Right atrium auricular region (tissue), 2 donors: ENCODE measurements around the gene MNS1. TPM values are rescaled to one million over a fixed set of nuclear protein-coding genes. Genes with fewer than 3 reads are reported as not detected.
"Not testable (repeated sequence)": the region's sequence is repeated elsewhere in the genome, so short reads cannot be mapped to it uniquely, and the experiment has no call there.

Experiments used
- DNase-seq: peaks from one replicate; pipeline ENCODE4 v3.0.0-alpha.2; 2019; ENCODE audit warnings: low spot score
- H3K27ac ChIP-seq, 2 donors: fragments of 200-600 bp; sonication (generic); 1 replicate in 1 of 2; 2 replicates in 1 of 2; pipeline ENCODE4 v1.5.1; 2016 to 2019
- H3K27me3 ChIP-seq, 2 donors: fragments of 200-600 bp; sonication (generic); one replicate each; pipeline versions ENCODE4 v1.5.1 to v1.6.0; 2017 to 2019
- H3K36me3 ChIP-seq: fragments of 200-600 bp; sonication (generic); one replicate; pipeline ENCODE4 v1.5.1; 2016
- H3K4me1 ChIP-seq, 2 donors: fragments of 200-600 bp; sonication (generic); one replicate each; pipeline versions ENCODE4 v1.5.1 to v1.6.0; 2017 to 2019
- H3K4me3 ChIP-seq, 2 donors: fragments of 200-600 bp; sonication (generic); 1 replicate in 1 of 2; 2 replicates in 1 of 2; pipeline ENCODE4 v1.5.1; 2017 to 2019; ENCODE audit warnings: mild to moderate bottlenecking in 1 of 2, moderate library complexity in 1 of 2
- H3K9me3 ChIP-seq, 2 donors: fragments of 200-600 bp; sonication (generic); one replicate each; pipeline ENCODE4 v1.5.1; 2019
- total RNA-seq, 2 donors: library from RNA; depleted of rRNA; stranded (reverse); fragments of >200 nt; gene quantifications; one replicate each; pipeline ENCODE4 v1.1.0, GENCODE V29; 2016
- TF ChIP-seq, protein P1 (sequence below), 2 donors: fragments of 200-600 bp; sonication (generic); IDR thresholded peaks; one replicate each; pipeline ENCODE4 v1.5.1; 2019; ENCODE audit warnings: antibody characterized with exemption in 2 of 2

The MNS1 gene
- total RNA-seq, 2 donors from 2014 or later, result 0.51 to 2.0 TPM

DNA sequence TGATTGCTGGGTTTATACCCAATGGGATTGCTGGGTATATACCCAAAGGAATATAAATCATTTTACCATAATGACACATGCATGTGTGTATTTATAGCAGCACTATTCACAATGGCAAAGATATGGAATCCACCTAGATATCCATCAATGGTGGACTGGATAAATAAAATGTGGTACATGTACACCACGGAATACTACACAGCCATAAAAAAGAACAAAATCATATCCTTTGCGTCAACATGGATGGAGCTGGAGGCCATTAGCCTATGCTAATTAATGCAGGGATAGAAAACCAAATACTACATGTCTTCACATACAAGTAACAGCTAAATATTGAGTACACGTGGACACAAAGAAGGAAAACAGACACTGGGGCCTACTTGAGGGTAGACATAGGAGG is 22.6 kb downstream of the MNS1 start:
- Histone ChIP-seq H3K27ac (no peak overlapping the region), H3K9me3 (no peaks in the 10 kb centered on the region), H3K4me3 (no peak overlapping the region), H3K36me3 (no peaks in the 10 kb centered on the region), H3K4me1 (no peaks in the 10 kb centered on the region), H3K27me3 (no peaks in the 10 kb centered on the region)
- no peak for DNase-seq
- TF ChIP-seq, protein P1, sequence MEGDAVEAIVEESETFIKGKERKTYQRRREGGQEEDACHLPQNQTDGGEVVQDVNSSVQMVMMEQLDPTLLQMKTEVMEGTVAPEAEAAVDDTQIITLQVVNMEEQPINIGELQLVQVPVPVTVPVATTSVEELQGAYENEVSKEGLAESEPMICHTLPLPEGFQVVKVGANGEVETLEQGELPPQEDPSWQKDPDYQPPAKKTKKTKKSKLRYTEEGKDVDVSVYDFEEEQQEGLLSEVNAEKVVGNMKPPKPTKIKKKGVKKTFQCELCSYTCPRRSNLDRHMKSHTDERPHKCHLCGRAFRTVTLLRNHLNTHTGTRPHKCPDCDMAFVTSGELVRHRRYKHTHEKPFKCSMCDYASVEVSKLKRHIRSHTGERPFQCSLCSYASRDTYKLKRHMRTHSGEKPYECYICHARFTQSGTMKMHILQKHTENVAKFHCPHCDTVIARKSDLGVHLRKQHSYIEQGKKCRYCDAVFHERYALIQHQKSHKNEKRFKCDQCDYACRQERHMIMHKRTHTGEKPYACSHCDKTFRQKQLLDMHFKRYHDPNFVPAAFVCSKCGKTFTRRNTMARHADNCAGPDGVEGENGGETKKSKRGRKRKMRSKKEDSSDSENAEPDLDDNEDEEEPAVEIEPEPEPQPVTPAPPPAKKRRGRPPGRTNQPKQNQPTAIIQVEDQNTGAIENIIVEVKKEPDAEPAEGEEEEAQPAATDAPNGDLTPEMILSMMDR (IDR thresholded peaks at IDR 0.05), result no peak

DNA sequence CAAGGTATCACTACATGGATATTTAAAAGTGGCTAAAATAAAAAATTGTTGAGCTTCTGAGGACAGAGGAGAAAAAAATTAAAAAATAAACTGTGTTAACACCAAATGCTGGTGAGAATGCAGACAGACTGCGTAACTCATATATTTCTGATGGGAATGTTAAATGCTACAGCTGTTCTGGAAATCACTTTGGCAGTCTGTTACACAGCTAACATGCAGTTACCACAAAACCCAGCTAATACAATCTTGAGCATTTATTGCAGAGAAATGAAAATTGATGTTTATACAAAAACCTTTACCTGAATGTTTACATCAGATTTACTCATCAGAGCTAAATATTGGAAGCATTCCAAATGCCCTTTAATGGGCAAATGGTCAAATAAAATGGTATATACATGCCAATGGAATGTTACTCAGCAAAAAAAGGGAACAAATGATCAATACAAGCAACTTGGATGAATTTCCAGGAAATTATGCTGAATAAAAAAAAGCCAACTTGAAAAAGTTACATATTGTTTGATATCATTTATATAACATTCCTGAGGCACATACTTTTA is 24.6 kb downstream of the MNS1 start:
- no peaks in the 10 kb centered on the region for H3K4me1 ChIP-seq
- H3K4me3 ChIP-seq, result no peak overlapping the region
- H3K27ac ChIP-seq, result no peak overlapping the region
- H3K9me3 ChIP-seq, result no peaks in the 10 kb centered on the region
- H3K27me3 ChIP-seq, result no peaks in the 10 kb centered on the region
- no peak for DNase-seq
- TF ChIP-seq, protein P1 (IDR thresholded peaks at IDR 0.05), result no peak
- H3K36me3 ChIP-seq, result no peaks in the 10 kb centered on the region

DNA sequence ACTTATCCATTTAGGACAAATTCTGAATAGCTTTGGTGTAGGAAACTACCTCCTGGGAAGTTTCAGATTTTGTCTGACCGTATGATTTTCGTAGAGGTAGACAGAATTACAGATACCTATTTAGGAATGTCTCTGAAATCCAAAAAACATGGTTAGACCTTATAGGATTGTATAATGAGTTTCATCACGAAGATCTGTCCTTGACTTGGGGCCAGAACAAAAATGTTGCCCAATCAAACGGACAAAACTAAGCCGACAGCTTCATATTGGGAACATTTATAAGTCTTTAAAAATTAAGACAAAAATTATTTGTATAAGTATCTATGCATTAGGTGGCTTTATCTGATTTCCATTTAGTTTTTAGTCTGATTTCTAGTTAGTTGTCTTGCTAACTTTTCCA is 32.6 kb downstream of the MNS1 start:
- TF ChIP-seq, protein P1 (IDR thresholded peaks at IDR 0.05), result no peak
- H3K4me1 ChIP-seq, result no peaks in the 10 kb centered on the region
- H3K27ac ChIP-seq, result no peak overlapping the region
- H3K9me3 ChIP-seq, result no peaks in the 10 kb centered on the region
- no peak for DNase-seq
- no peak overlapping the region for H3K4me3 ChIP-seq
- H3K36me3 ChIP-seq, result no peaks in the 10 kb centered on the region
- no peaks in the 10 kb centered on the region for H3K27me3 ChIP-seq

DNA sequence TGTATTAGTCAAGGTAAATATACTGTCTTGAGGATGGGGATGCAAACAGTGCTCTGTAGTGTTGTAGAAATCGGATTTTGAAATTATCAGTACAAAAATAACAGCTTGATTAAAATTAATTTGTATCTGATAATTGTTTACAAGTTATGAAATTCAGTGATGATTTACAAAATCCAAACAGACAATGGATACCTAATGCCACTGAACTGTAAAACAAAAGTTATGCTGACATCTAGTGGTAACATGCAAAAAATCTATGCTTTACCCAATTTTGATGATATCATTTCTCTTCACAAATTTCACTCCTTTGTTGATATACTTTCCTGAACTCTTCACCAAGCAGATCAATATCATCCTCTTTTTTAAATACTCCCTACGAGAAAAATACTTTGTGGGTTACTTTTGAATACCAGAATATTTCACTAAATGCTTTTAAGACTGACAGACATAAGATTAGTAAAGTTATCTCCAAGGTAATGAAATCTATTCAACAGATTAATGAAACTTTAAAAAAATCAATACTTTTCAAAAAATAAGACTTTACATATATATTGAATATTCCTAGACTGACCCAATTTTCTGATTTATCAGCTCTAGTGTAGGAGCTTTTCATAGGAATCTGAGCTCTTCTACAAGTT is 36.0 kb downstream of the MNS1 start:
- Histone ChIP-seq H3K36me3 (no peaks in the 10 kb centered on the region), H3K9me3 (no peaks in the 10 kb centered on the region), H3K4me1 (no peaks in the 10 kb centered on the region), H3K27ac (no peak overlapping the region), H3K4me3 (no peak overlapping the region), H3K27me3 (no peaks in the 10 kb centered on the region)
- no peak for DNase-seq
- TF ChIP-seq, protein P1 (IDR thresholded peaks at IDR 0.05), result peak in 1 of 2 donors; percentile 57

DNA sequence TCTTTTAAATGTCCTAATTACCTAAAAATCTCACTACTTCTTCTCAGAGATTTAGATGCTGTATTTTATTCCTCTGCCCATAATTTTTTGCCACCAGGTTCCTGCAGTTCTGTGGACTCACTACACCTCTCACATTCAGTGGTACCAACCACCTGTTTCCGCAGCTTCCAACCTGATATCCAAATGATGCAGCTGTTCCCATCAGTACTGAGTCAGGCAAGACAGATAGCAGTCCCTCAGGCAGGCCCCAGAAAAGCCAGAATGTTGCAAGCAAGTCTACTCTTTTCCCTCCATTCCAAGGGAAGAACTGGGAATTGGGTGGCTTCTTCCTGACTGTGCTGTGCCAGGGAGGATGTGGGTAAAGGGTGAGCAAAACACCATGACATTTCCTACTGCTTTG is 39.0 kb downstream of the MNS1 start:
- Histone ChIP-seq H3K27me3 (no peaks in the 10 kb centered on the region), H3K4me3 (no peak overlapping the region), H3K4me1 (no peaks in the 10 kb centered on the region), H3K27ac (no peak overlapping the region), H3K9me3 (no peaks in the 10 kb centered on the region), H3K36me3 (no peaks in the 10 kb centered on the region)
- TF ChIP-seq, protein P1 (IDR thresholded peaks at IDR 0.05), result no peak
- DNase-seq, result no peak

DNA sequence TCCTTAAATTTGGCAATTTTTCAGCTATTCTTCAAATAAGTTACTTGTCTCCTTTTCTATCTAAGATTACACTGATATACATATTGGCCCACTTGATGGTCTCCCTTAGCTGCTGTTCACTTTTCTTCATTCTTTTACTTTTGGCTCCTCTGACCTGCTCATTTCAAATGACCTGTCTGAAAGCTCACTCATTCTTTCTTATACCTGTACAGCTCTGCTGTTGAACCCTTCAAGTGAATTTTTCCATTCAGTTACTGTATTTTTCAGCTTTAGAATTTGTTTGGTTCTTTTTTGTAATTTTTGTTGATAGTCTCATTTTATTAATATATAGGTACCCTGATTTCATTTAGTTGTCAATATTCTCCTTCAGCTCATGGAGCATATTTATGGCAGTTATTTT is 39.7 kb downstream of the MNS1 start:
- H3K36me3 ChIP-seq, result no peaks in the 10 kb centered on the region
- H3K27ac ChIP-seq, result no peak overlapping the region
- H3K9me3 ChIP-seq, result no peaks in the 10 kb centered on the region
- no peak overlapping the region for H3K4me3 ChIP-seq
- no peak for DNase-seq
- no peaks in the 10 kb centered on the region for H3K27me3 ChIP-seq
- no peaks in the 10 kb centered on the region for H3K4me1 ChIP-seq
- TF ChIP-seq, protein P1 (IDR thresholded peaks at IDR 0.05), result no peak

DNA sequence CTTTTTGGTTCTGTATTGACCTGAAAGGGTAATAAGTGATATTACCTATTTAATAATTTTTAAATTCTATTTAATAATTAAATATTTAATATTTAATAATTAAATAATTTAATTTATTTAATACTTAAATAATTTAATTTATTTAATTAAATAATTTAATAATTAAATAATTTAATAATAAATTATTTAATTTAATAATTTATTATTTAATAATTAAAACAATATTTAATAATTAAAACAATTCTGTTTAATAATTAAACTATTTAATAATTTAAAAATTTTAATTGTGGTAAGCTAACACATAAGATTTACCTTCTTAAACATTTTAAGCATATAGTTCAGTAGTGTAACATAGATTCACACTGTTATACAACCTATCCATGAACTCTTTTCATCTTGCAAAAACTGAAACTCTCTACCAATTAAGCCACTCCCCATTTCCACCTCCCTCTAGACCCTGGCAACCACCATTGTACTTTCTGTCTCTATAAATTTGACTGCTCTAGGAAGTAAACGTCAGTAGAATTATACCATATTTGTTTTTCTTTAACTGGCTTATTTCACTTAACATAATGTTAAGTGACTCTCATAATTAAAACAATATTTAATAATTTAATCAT is 51.7 kb downstream of the MNS1 start:
- not testable (repeated sequence) for DNase-seq, H3K27me3 ChIP-seq, H3K4me3 ChIP-seq, H3K36me3 ChIP-seq, H3K4me1 ChIP-seq, H3K9me3 ChIP-seq, H3K27ac ChIP-seq
